Measurements from ENCODE around the gene COBL. TPM values are rescaled to one million over a fixed set of nuclear protein-coding genes. Genes with fewer than 3 reads are reported as not detected.

COBL gene
- total RNA-seq, 1 experiment from 2014 or later, result 52.3 TPM

DNA sequence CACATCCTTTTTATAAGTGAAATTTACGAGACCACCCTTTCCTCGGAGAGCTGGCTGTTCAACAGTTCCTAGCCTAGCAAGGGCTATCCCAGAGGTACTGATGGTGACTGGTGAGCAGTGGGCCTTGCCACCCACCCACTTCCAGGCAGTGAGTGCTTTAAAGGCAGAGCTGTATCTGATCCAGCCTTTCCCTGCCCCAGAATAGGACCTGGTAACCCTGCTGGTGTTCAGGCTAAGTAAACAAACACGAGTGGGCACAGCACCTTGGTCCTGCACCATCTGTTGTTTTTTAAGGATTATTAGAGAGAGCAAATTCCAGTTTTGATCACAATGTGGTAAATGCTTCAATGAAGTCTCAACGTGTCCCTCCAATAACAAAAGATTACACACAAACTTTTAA lies 75.7 kb downstream of the COBL start:
- H3K79me2 ChIP-seq (ENCODE audit: insufficient read depth, low read length), result no peaks in the 10 kb centered on the region; the same call in 1 of the 2 replicates

More for the DNA sequence above, 75.7 kb downstream of the COBL start:
- Histone ChIP-seq H3K14ac (ENCODE audit: insufficient read depth, low read length) (no peak overlapping the region), H3K18ac (ENCODE audit: insufficient read length, low read depth, low read length) (no peak overlapping the region), H3K23me2 (ENCODE audit: insufficient read length, low read depth, low read length, poor library complexity, severe bottlenecking) (no peaks in the 10 kb centered on the region), H2AFZ (ENCODE audit: low read length) (no peak overlapping the region), H2BK15ac (ENCODE audit: low read depth, low read length) (no peak overlapping the region), H3K56ac (ENCODE audit: insufficient read length, low read depth, low read length) (no peak overlapping the region), H2AK5ac (ENCODE audit: insufficient read length, low read length) (no peak overlapping the region), H4K91ac (ENCODE audit: insufficient read length, low read depth, low read length) (no peak overlapping the region), H4K20me1 (ENCODE audit: control insufficient read depth, insufficient read depth, insufficient read length) (no peaks in the 10 kb centered on the region), H3K4me2 (ENCODE audit: insufficient read depth, insufficient read length, low read length) (no peak overlapping the region), H3K9ac (ENCODE audit: extremely low read depth, insufficient read length, low read length) (no peak overlapping the region), H2BK12ac (ENCODE audit: insufficient read length, low read depth, low read length) (no peak overlapping the region), H2BK20ac (ENCODE audit: low read depth, low read length, poor library complexity, severe bottlenecking) (no peak overlapping the region), H4K8ac (replicated peaks; ENCODE audit: insufficient read length, low read depth, low read length) (no peak overlapping the region), H4K5ac (ENCODE audit: insufficient read length, low read depth, low read length) (no peak overlapping the region), H2BK5ac (ENCODE audit: insufficient read length, low read length) (no peak overlapping the region), H3T11ph (ENCODE audit: low read length) (no peak overlapping the region), H3K4me1 (ENCODE audit: insufficient read depth, low read length) (no peaks in the 10 kb centered on the region; the same call in 1 of the 2 replicates), H3K4ac (ENCODE audit: low read depth, low read length) (no peak overlapping the region), H2BK120ac (ENCODE audit: low read depth, low read length, poor library complexity, severe bottlenecking) (no peak overlapping the region), H3K79me1 (ENCODE audit: insufficient read depth, low read depth, low read length, poor library complexity, severe bottlenecking) (peaks cover 3% of the 10 kb centered on the region), H3K23ac (ENCODE audit: insufficient read length, low read depth, low read length) (no peak overlapping the region), H3K27ac (ENCODE audit: insufficient read length, low read depth, low read length) (no peak overlapping the region), H3K27me3 (ENCODE audit: insufficient read depth, low read length) (no peaks in the 10 kb centered on the region), H3K9me3 (ENCODE audit: control insufficient read depth, low read depth, low read length) (no peaks in the 10 kb centered on the region)
- peaks cover 0 to 3% (median 0%) of the 10 kb centered on the region in 3 experiments; a peak in 1 of 7 replicates for H3K36me3 Mint-ChIP-seq (ENCODE audit: insufficient read depth in 1 of 3, low read depth in 3 of 3)
- WGBS (ENCODE audit: extremely low coverage, insufficient read length, low lambda C conversion rate), result no CpG with 5 or more reads among the region's 4 CpGs
- TF ChIP-seq, protein P1, sequence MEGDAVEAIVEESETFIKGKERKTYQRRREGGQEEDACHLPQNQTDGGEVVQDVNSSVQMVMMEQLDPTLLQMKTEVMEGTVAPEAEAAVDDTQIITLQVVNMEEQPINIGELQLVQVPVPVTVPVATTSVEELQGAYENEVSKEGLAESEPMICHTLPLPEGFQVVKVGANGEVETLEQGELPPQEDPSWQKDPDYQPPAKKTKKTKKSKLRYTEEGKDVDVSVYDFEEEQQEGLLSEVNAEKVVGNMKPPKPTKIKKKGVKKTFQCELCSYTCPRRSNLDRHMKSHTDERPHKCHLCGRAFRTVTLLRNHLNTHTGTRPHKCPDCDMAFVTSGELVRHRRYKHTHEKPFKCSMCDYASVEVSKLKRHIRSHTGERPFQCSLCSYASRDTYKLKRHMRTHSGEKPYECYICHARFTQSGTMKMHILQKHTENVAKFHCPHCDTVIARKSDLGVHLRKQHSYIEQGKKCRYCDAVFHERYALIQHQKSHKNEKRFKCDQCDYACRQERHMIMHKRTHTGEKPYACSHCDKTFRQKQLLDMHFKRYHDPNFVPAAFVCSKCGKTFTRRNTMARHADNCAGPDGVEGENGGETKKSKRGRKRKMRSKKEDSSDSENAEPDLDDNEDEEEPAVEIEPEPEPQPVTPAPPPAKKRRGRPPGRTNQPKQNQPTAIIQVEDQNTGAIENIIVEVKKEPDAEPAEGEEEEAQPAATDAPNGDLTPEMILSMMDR (conservative IDR thresholded peaks at IDR 0.05), result no peak
- H3K27ac Mint-ChIP-seq, result no peak overlapping the region
- H3K4me3 Mint-ChIP-seq, result no peak overlapping the region
- no peak for DNase-seq
- peaks cover 2% of the 10 kb centered on the region; the same call in 1 of the 2 replicates for H3K27me3 Mint-ChIP-seq (ENCODE audit: low read depth)
- H3K9me3 Mint-ChIP-seq, result no peaks in the 10 kb centered on the region
- H3K4me1 Mint-ChIP-seq, result peaks cover 40 to 43% of the 10 kb centered on the region in 2 experiments

Measured in H9 (cell line).